OCI-LY3 (cell line): ENCODE data around the gene CCDC12.

Source experiments
- EZH2phosphoT487 ChIP-seq: fragments of 200-600 bp; shearing (Covaris generic); IDR thresholded peaks from 2 replicates; pipeline ENCODE4 v1.6.1; 2018; ENCODE audit warnings: antibody characterized with exemption, mixed run types, low read depth
- TF ChIP-seq, protein P1 (sequence below): fragments of 200-600, 300-600 bp; sonication (generic); IDR thresholded peaks from 2 replicates; pipeline ENCODE4 v1.5.1; 2014; ENCODE audit warnings: antibody characterized with exemption, low read length, low read depth

DNA sequence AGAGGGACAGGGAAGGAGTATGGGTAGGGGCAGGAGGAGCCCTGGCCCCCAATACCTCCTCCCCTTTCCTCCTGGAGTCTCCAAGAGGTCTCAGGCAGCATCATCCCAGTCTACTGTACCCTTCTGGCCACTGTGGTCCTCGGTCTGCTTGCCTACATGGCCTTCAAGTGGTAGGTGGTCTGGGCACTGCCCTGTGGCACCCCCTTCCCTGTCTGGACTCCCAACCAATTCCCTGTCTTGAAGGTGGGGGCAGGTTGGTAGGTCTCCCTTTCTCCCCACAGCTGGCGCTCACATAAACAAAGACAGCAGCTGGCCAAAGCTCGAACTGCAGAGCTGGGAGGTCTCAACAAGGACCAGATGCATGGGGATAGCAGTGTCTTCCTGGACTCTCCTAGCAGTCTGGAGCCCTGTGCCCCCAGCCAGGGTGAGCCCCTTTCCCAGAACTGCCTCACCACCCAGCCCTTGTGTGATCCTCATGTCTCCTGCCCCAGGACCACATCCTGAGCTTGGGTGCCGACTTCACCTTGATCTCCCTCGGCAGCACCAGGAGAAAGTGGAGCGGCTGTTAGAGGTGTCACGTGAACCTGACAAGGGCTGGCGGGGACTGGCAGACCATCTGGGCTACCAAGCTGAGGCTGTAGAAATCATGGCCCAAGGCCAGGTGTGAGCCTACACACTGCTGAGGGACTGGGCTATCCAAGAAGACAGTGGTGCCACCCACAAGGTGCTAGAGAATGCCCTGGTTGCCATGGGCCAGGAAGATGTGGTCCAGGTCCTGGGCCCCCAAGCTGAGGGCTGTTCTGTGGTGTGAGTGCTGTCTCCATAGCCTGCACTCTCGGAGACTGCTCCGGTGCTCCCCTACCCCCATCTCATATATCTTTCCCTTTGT lies 36.0 kb upstream of the CCDC12 start:
- TF ChIP-seq, protein P1, sequence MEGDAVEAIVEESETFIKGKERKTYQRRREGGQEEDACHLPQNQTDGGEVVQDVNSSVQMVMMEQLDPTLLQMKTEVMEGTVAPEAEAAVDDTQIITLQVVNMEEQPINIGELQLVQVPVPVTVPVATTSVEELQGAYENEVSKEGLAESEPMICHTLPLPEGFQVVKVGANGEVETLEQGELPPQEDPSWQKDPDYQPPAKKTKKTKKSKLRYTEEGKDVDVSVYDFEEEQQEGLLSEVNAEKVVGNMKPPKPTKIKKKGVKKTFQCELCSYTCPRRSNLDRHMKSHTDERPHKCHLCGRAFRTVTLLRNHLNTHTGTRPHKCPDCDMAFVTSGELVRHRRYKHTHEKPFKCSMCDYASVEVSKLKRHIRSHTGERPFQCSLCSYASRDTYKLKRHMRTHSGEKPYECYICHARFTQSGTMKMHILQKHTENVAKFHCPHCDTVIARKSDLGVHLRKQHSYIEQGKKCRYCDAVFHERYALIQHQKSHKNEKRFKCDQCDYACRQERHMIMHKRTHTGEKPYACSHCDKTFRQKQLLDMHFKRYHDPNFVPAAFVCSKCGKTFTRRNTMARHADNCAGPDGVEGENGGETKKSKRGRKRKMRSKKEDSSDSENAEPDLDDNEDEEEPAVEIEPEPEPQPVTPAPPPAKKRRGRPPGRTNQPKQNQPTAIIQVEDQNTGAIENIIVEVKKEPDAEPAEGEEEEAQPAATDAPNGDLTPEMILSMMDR, result no peak
- no peak for TF ChIP-seq EZH2phosphoT487
